HL-60 (cell line): ENCODE measurements around the gene SLC16A9.

Experiments used
- CTCF ChIP-seq: IDR thresholded peaks from one replicate; pipeline ENCODE4 v1.5.1; 2011; ENCODE audit warnings: low read length, control low read depth, inconsistent platforms; ENCODE audit not compliant: insufficient read depth
- GABPA ChIP-seq: IDR thresholded peaks from 2 replicates; pipeline ENCODE4 v1.6.1; 2012; ENCODE audit warnings: low read depth
- POLR2AphosphoS5 ChIP-seq: IDR thresholded peaks from 2 replicates; pipeline ENCODE4 v1.6.1; 2012; ENCODE audit warnings: low read depth
- REST ChIP-seq: IDR thresholded peaks from 2 replicates; pipeline ENCODE4 v1.6.1; 2012; ENCODE audit warnings: low read depth; ENCODE audit not compliant: insufficient replicate concordance
- SPI1 ChIP-seq: IDR thresholded peaks from 2 replicates; pipeline ENCODE4 v1.6.1; 2012; ENCODE audit warnings: low read depth, mild to moderate bottlenecking, borderline replicate concordance

DNA sequence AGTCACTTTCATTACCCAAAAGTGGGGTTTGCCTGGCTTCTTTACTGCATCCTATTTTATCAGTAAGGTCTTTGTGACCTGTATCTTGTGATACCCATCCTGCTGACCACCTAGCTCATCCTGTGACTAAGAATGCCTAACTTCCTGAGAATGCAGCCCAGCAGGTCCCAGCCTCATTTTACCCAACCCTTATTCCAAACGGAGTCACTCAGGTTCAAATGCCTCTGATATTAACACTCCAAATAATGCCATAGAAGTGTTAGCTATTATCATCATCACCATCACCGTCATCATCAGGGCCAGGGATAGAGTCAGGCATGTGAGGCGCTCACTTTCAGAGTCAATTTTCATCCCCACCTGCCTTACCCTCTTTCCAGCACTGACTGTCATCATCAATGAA is 85.5 kb downstream of the SLC16A9 start:
- TF ChIP-seq CTCF (no peak), POLR2AphosphoS5 (no peak), REST (no peak), SPI1 (no peak), GABPA (no peak)
